Left lobe of liver (tissue), 2 donors: ENCODE data around the gene ATXN1. TPM values are rescaled to one million over a fixed set of nuclear protein-coding genes. Genes with fewer than 3 reads are reported as not detected.
A peak's percentile ranks its signal among the peaks of the same experiment; 100 is the strongest.
"Not testable (repeated sequence)": the region's sequence is repeated elsewhere in the genome, so short reads cannot be mapped to it uniquely, and the experiment has no call there.

Experiments used
- ATAC-seq: fragments of 200-7000 bp; cut with Tn5 transposase; one replicate; pipeline ENCODE4 v1.9.1; 2020; ENCODE audit warnings: mild to moderate bottlenecking, moderate library complexity
- DNase-seq: peaks from one replicate; pipeline ENCODE4 v3.0.0-alpha.2; 2020; ENCODE audit warnings: low spot score
- total RNA-seq: library from RNA; stranded (reverse); gene quantifications from one replicate; pipeline ENCODE4 v1.2.1, GENCODE V29; 2021
- donor health status: DM: no; HTN: no; CAD: no; lungs with moderate emphysema.
- donor health status: DM: no; HTN: yes; CAD: no.

ATXN1 gene
- total RNA-seq, 1 donor from 2014 or later = 29.5 TPM

DNA sequence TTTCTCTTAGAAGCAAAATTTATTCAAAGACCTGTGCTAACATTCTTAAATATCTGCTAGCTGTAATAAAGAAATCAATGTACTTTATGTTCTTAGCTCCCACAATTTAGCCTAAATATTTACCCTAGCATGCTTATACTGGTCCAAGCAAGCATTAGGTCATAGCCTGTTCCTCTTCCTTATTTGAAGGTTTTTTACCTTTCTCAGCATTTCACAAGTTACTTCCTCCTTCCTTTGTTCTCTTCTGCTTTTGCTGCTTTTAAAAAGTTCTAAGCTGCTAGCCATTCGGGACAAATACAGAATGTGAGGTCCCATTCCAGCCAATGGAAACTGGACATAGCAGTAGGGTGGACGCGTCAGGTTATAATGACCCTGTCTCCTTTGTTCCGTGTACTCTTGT, 354.7 kb downstream of the ATXN1 start:
- ATAC-seq = not testable (repeated sequence)

DNA sequence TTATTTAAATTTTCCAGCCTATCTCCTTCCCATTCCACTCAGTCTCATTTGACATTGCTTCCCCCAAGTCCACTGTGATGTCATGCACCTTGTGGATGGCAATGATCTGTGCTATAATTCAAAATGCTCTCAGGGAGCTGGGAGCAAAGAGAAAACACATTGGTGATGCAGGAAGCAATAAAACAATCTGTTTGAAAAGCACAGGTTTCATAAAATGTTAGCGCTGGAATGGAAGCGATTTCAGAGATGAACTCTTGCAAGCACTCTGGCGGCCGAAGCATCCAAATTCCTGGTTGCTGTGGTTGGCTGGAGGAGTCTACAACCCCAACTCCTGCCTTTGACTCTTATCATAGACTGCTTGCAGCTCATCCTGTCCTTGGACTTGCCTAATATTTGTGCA, 355.9 kb downstream of the ATXN1 start:
- ATAC-seq = no peak
- DNase-seq = no peak

More for the DNA sequence above, 354.7 kb downstream of the ATXN1 start:
- DNase-seq = not testable (repeated sequence)

DNA sequence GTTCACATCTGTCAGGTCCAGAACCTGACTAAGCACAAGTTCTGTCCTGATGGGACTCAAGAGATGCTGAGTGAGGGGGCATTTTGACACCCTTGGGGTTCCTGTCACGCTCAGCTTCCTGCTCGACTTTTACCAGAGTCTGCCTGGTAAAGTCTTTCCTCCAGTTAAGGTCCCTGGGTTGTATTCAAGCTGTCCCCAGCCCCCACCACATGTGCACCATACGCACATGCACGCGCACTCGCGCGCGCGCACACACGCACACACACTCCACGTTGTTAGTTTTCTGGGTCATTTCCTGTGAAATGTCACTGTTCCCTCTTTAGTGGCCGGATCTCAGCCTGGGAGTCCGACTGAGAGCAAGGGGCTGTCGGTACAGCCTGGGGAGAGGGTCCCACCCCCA, 356.8 kb downstream of the ATXN1 start:
- DNase-seq (no peak), ATAC-seq (no peak)

DNA sequence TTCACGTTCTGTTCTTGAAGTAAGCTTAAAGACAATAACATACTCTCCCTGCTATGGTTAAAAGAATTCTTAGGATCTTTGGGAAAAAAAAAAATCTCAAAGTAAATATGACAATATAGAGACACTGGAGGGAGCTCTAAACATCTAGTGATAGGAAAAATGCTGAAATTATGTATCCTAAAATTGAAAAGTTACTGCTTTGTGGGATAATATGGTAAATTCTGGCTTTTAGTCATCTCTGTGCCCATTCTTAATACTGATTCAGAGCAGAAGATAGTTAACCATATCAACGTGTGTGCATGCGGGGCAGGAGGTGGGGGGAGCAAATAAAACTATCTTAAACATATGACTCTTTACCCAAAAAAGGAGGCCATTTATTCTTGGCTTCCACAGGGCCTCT, 357.4 kb downstream of the ATXN1 start:
- DNase-seq = no peak
- no peak for ATAC-seq

DNA sequence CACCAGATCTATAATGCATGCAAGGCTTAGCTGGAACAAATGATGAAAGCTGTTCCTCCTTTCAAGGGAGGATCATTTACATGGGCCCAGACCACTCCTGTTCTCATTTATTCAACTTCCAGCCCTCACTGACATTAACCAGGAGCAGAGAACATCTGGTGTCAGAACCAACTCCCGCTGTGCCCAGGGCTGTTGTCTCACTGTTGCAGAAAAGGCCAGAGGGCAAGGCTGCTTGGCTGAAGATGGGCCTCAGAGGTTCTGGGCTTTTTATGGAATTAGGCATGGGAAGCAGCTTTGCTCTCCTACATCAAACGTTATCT, 358.7 kb downstream of the ATXN1 start:
- DNase-seq (no peak), ATAC-seq (peak; percentile 38)

DNA sequence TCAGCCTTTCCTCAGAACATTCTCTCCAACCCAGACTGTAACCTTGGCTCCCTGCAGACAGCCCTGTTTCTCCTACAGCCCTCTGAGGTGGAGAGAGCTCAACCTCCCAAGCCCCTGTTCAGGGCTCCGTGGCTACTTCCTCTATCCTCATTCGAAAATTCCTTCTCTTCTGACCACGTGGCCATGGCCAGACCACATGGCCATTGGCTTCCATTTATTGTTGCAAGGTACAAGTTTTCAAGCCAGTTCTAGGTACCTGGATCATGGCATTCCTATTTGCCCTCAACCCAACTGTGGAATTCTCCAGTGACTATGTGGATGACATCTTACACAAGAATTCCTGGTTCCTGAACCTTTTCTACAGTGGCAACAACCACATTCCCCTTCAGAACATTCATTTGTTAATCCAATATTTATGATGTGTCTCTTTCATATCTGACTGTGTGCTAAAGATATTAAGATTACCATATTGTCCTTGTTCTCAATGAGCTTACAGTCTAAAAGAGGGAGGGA, 361.0 kb downstream of the ATXN1 start:
- DNase-seq = no peak

DNA sequence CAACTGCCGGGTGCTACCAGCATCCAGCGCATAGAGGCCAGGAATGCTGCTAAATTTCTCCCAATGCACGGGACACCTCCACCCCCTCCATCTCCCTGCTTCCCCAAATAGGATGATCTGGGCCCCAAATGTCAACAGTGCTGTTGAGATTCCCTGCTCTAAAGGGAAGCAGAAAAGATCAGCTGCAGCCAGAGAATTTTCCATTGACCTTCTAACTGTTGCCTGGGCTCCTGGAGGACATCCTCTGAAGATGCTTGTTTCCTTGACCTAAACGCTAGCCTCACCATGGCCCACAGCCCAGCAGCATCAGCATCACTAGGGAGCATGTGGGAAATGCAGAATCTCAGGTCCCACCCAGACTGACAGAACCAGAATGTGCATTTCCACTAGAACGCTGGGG, 361.6 kb downstream of the ATXN1 start:
- DNase-seq (no peak), ATAC-seq (no peak)

More for the DNA sequence above, 361.0 kb downstream of the ATXN1 start:
- no peak for ATAC-seq

DNA sequence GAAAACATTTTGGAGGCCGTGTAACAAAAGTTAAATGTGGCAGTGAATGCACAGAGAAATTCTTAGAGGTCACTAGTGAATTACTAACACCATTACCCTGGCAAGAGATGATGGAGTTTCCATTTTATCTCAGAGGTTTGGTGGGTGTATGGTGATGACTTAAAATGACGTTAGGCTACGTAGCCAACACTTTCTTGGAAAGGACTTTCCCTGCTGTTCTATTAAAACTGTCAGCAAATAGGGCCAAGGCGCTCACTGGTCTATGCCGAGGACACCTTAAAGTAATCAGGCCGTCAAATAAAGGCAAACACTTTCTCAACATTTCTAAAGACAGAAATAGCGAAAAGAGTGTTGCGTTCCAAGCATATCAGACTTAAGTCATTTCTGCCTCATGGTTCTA, 362.1 kb downstream of the ATXN1 start:
- ATAC-seq = no peak
- DNase-seq = no peak

DNA sequence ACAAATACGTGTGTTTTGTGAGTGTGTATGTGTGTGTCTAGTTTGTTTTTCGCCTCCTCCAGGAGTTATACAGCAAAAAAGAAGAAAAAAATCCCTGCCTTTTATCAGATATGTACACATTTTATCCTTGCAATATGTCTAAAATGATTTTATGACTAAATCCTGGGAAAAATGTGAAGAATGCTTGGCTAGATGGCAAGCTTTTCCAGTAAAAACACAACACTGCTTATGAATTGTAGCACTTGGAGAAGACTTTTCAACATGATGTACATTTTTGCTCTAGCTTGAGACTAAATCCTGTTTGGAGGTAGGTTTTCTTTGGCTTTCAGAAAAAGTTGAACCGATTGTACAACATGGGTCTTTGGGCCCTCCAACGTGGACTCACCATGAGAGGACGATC, 362.7 kb downstream of the ATXN1 start:
- DNase-seq (no peak), ATAC-seq (no peak)

DNA sequence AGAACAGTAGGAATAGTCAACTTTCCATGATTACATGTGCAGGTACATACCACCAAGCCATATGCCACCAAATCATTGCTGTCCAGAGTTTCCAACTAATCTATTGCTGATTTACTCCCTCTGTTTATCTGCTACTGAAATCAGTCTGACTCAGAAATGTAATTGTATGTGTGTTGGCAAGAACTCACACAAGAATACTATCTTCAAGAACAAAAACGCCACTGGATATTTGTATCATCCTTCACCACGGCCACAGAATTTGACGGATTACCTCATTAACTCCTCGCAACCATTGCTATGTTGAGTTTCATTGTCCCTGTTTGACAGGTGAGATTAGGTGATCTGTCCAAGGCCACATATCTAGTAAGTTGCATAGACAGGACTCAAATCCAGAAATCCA, 363.6 kb downstream of the ATXN1 start:
- ATAC-seq = no peak

DNA sequence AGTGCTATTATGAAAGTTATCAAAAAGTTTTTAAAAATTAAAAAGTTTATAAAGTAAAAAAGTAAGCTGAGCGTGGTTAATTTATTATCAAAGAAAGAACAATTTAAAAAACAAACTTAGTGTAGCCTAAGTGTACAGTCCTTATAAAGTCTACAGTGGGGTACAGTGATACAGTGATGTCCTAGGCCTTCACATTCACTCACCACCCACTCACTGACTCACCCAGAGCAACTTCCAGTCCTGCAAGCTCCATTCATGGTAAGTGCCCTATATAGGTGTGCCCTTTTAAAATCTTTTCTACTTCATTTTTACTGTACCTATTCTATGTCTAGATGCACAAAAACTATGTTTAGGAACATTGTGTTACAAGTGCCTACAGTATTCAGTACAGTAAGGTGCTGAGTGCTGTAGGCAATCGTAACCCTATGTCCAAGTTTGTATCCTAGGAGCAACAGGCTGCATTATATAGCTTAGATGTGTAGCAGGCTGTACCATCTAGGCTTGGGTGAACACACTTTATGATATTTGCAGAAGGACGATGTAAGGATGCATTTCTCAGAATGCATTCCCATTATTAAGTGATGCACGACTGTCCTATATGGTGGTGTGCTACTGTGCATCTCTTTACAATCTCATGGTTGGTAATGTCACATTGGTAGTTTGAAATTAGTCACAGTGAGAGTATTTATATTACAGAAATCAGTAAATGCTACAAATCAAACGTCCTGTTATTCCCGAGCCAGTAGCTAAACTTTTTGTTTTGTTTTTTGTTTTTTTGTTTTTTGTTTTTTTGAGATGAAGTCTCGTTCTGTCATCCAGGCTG, 364.6 kb downstream of the ATXN1 start:
- no peak for ATAC-seq

More for the DNA sequence above, 363.6 kb downstream of the ATXN1 start:
- no peak for DNase-seq

DNA sequence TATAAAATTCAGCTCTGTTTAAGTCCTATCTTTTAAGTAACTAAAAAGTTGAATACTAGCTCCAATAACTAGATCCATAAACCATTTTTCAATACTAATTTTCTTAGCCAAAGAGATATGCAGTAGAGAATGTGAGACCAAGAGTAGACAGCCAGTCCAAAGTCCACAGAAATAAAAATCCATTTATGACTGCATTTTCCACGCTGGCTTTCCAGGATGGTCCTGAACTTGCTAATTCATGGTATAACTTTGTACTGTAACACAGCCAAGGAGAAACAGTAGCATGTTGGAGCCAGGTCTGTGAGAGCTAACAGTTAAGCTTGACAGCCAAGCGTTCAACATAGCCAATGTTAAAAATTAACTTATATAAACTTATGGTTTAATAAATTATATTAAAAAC, 366.6 kb downstream of the ATXN1 start:
- no peak for ATAC-seq

More for the DNA sequence above, 364.6 kb downstream of the ATXN1 start:
- no peak for DNase-seq

DNA sequence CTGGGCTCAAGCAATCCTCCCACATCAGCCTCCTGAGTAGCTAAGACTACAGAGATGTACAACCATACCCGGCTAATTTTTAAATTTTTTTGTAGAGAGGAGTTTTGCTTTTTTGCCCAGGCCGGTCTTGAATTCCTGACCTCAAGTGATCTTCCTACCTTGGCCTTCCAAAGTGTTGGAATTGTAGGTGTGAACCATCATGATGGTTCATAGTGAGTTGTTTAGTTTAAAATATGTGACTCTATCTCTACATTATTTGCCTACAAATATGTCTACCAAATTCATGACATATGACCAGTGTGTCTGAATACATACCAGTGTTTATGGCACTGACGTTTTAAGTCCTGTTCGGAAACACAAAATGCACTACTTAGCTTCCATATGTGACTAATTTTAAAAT, 367.9 kb downstream of the ATXN1 start:
- ATAC-seq = no peak
- no peak for DNase-seq

More for the DNA sequence above, 366.6 kb downstream of the ATXN1 start:
- no peak for DNase-seq

DNA sequence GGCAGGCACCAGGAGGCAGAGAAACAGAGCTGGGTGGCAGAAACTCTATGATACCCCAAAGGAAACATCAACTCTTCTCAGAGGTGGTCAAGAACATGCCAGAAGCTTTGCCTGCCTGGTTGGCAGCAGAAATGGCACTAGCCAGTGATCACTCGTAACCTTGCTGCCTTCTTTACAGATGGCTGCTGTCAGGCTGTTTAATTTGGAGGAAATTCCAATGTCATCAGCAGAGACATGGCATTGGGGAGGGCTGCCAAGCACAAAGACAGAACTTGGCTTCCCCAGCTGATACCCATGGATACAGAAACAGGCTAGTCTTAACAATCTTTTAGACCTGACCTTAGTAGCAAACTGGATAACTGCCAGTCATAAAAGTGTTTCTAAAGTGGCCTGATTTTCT, 369.2 kb downstream of the ATXN1 start:
- ATAC-seq = peak; percentile 92
- DNase-seq = peak; percentile 79

DNA sequence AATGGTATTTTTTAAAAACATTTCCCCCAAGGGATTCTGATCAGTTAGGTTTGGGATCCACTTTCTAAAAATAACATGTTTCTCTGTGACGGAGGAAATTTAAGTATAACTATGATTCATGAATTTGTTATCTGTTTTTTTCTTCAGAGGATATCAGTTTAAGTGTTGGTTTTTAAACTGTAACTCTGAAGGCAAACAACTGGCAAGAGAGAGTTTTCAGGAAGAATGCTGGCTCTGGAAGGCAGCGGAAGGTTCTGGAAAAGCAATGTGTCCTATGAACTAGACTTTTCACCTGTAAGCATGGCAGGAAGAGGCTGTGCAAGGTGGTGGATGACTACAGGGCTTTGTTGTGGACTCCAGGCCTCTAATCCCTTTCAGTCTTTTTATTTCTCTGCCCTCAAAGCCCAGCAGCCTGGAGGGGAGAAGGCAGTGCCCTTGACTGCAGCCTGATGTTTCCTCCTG, 369.8 kb downstream of the ATXN1 start:
- peak; percentile 57 for DNase-seq
- ATAC-seq = peak; percentile 72

DNA sequence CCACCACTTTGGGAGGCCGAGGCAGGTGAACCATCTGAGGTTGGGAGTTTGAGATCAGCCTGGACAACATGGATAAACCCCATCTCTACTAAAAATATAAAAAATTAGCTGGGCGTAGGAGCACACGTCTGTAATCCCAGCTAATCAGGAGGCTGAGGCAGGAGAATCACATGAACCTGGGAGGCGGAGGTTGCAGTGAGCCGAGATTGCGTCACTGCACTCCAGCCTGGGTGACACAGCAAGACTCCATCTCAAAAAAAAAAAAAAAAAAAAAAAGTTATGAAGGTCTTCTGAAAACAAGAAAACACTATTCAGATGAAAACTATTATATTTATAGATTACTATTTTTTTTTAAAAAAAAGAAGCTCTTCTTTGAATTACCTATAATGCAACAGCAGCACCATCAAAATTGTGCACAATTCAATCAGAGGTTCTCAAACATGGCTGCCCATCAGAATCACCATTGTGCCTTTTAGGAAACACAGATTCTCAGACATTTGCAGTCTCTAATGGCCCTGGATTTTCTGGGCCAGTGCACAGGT, 370.3 kb downstream of the ATXN1 start:
- DNase-seq, ATAC-seq: not testable (repeated sequence)

DNA sequence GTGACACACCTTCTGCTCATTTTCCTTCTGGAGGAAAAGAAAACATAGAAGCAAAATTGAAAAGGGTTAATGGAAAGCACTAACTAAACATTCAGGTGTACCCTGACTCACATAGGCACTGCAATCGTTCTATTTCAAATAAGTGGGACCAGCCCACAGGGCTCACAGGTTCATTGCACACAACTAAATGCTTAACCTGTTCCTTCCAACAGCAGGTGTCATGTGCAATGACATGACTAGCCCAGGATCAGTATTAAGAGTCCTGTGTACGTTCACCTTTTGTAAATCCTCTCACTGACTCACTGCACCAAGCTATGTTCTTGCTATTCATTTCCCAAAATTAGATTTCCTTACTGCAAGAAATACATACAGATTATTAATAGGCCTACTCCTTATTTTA, 371.6 kb downstream of the ATXN1 start:
- DNase-seq (no peak), ATAC-seq (no peak)

DNA sequence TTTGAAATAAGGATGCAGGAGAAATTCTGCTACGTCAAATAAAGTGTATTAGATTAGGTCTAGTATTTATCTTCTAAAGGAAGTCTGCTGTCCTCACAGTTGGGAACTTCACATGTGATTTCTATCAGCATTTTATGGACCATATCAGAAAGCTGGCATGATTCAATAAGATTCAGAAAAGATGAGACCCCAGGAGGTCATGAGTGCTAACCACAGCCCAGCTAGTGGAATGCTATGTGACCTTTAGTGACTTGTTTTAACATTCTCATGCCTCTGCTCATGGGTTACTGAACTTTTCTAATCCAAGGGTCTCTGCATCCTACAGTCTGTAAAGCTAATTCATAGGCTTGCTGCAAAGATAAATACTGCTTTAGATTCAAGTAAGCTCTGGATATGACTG, 372.8 kb downstream of the ATXN1 start:
- ATAC-seq = no peak
- DNase-seq = no peak

DNA sequence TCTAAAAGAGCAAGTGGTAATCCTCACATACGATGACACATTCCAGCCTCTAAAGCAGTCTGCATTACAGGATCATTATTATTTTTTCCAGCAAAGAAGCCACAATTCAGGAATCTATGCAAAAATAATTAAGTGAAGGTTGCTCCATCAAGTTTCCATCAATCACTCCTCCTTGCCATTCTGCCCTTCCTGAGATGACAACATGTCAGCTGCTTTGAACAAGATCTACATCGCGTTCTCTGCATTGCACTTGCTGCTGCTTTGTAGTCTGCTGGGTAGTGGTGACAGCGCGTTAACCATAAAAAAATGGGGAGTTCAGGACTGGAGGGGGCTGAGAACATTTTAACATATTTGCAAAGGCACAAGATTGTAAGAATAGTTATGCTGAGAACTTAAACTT, 375.2 kb downstream of the ATXN1 start:
- DNase-seq (no peak), ATAC-seq (no peak)

DNA sequence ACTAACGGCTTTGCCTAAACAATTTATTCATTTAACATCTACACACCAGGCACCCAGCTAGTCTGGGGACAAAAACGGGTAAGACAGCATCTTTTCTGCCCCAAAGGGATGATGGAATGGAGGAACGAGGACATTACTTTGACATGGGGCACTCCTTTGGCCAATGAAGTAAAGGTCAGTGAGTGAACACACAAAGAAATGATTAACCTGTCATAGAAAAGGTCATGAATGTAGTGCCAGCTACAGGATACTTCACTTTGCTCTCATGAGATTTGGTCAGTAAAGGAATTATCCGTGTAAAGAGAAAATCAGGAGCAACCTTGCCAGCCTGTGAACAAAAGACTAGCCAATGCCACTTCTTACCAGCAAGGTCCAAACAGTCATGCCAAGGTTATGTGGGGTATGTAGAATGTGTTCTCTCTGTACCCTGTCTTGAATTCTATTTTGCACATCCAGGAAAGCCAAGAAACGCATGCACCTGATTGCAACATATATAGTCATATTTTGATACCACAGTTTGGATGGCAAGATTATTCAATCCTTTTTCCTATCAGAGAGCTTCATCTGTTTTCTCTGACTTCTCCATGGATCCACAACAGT, 377.6 kb downstream of the ATXN1 start:
- DNase-seq (no peak), ATAC-seq (peak; percentile 88)

DNA sequence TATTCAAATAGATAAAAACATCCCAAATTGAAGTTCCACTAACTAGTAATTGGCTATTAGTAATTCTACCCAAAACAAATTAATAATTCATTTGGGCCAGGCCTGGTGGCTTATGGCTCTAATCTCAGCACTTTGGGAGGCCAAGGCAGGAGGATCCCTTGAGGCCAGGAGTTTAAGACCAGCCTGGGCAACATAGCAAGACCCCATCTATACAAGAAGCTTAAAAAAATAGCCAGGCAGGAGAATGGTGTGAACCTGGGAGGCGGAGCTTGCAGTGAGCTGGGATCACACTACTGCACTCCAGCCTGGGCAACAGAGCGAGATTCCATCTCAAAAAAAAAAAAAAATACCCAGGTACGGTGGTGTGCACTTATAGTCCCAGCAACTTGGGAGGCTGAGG, 379.3 kb downstream of the ATXN1 start:
- not testable (repeated sequence) for DNase-seq, ATAC-seq

DNA sequence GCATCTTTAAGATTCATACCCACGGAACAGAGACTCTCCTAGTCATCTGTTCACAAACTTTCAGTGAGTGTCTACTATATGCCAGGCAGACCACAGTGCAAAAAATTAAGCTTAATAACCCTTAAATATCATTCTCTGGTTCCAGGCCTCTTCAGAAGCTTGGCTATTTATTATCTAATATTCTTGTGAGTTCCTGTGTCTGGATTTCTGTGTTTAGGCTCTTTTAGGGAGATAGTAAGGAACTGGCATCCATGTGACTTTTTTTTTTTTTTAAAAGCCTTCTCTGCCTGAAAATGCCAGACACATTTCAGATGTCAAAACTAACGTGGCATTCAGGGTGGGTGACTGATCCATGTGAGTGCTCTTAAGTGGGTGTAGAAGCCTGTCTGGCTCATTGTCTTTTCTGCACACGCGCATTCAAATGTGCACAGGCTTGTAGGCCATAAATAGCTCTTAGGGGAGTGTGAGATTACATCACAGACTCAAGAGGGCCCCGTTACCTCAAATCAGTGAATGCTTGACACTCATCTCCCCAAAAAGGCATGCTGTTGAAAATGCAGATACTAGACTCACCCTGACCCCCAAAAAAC, 380.9 kb downstream of the ATXN1 start:
- DNase-seq (no peak), ATAC-seq (no peak)
